SK-N-MC (cell line): ENCODE measurements around the gene CKLF.
"Not testable (repeated sequence)": the region's sequence is repeated elsewhere in the genome, so short reads cannot be mapped to it uniquely, and the experiment has no call there.

Source experiments
- DNase-seq: peaks from one replicate; pipeline ENCODE4 v3.0.0-alpha.2; 2011; ENCODE audit warnings: low read depth, low spot score
- H3K27ac ChIP-seq: fragments of 200-600 bp; sonication (generic); 2 replicates; pipeline ENCODE4 v1.5.1; 2016; ENCODE audit warnings: mixed run types
- H3K36me3 ChIP-seq: fragments of 200-600 bp; sonication (generic); 2 replicates; pipeline ENCODE4 v1.6.1; 2017; ENCODE audit warnings: antibody characterized with exemption, low read length, mixed read lengths; ENCODE audit not compliant: insufficient read depth
- H3K4me3 ChIP-seq: fragments of 200-600 bp; sonication (generic); 2 replicates; pipeline ENCODE4 v1.5.1; 2016
- H3K9ac ChIP-seq: fragments of 200-600 bp; sonication (generic); 2 replicates; pipeline ENCODE4 v1.8.0; 2017; ENCODE audit warnings: mixed run types, mixed read lengths; ENCODE audit not compliant: insufficient read length
- H3K9me3 ChIP-seq: fragments of 200-600 bp; sonication (generic); 2 replicates; pipeline ENCODE4 v1.6.1; 2017; ENCODE audit warnings: low read depth, mild to moderate bottlenecking, antibody characterized with exemption, low read length, moderate library complexity, mixed read lengths
- EZH2 ChIP-seq: fragments of 200-600 bp; sonication (generic); IDR thresholded peaks from one replicate; pipeline ENCODE4 v1.6.1; 2017; ENCODE audit warnings: antibody characterized with exemption
- FOXP2 ChIP-seq: optimal IDR thresholded peaks from 2 replicates; pipeline ENCODE3; 2011; ENCODE audit warnings: mild to moderate bottlenecking, moderate library complexity; ENCODE audit not compliant: insufficient read depth; ENCODE audit errors: extremely low read length, control extremely low read depth
- POLR2AphosphoS5 ChIP-seq: IDR thresholded peaks from 2 replicates; pipeline ENCODE4 v1.6.1; 2012; ENCODE audit warnings: mild to moderate bottlenecking, low read depth, low read length, borderline replicate concordance

CKLF gene

DNA sequence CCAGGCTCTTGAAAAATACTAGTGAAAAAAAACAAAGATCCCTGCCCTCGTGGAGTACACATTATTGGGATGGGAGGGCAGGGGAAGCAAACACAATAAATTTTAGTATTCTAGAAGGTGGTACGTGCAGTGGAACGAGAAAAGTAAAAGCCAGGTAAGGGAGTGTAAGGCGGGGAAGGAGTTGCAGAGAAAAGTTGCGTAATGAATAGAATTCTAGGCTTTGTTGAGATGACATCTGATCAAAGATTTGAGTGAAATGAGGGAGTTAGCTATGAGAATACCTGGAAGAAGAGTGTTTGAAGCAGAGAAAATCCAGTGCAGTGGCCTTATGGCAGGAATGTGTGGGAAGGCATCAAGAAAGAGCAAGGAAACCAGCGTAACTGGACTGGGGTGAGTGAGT, 2.1 kb downstream of the CKLF start:
- no peaks in the 10 kb centered on the region for H3K36me3 ChIP-seq

DNA sequence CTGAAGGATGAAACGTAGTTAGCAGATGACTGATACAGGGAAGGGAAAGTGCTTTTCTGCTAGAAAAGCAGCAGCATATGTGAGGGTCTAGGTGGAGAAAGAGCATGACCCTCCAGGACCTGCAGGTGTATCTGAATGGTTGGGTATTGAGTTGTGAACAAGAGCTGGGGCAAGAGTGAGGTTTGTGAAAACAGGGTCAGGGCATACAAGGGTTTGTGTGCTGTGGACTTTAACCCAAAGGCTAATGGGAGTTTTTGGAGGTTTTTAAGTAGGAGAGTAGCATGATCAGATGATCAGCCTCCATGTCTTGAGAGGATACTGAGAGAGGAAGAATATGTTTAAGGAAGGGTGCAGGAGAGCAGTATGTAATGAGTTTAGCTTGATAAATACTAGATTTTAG, 7.7 kb downstream of the CKLF start:
- H3K4me3 ChIP-seq = no peak overlapping the region
- no peaks in the 10 kb centered on the region for H3K36me3 ChIP-seq
- H3K9ac ChIP-seq = no peak overlapping the region
- no peak overlapping the region for H3K27ac ChIP-seq
- TF ChIP-seq EZH2 (no peak), FOXP2 (no peak), POLR2AphosphoS5 (no peak)
- no peaks in the 10 kb centered on the region for H3K9me3 ChIP-seq
- DNase-seq = no peak

More for the DNA sequence above, 2.1 kb downstream of the CKLF start:
- no peak overlapping the region for H3K27ac ChIP-seq
- H3K4me3 ChIP-seq = no peak overlapping the region
- H3K9ac ChIP-seq = no peak overlapping the region
- DNase-seq = no peak
- no peaks in the 10 kb centered on the region for H3K9me3 ChIP-seq
- TF ChIP-seq POLR2AphosphoS5 (no peak), EZH2 (no peak), FOXP2 (no peak)

DNA sequence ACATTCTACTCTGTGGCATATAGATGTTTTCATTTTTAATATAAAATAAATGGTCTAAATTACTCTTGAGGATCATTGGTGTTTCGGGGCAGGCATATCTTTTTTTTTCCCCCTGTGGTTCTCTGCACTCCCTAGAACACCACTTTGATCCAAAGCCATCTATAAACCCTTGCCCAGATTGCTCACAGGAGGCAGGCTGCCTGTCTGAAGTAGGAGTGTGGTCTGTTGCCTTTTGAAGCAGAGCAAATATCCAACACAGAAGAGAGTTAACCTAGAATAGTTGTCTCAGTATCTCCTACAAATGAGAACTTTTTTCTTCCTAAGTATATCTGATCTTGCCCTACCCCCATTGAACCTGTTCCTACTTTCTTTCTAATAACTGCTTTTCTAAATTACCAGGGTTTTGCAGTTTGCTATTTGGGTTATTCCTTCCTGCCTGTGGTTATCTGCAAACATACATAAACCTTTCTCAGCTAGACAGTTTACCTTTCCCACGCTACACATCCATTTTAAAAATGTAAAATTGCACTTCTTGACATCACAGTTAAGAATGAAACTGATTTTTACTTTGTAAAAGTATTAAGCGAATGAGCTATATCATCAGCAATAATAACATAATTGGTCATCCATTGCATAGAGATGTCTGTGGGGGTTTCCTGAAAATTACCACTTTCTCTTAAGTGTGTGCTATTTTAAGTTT, 9.2 kb downstream of the CKLF start:
- no peak for DNase-seq
- H3K36me3 ChIP-seq = no peaks in the 10 kb centered on the region; the same call in 1 of the 2 replicates
- H3K4me3 ChIP-seq = no peak overlapping the region
- no peaks in the 10 kb centered on the region for H3K9me3 ChIP-seq
- H3K9ac ChIP-seq = no peak overlapping the region
- no peak overlapping the region for H3K27ac ChIP-seq
- no peak for TF ChIP-seq EZH2
- no peak for TF ChIP-seq FOXP2
- TF ChIP-seq POLR2AphosphoS5 = no peak

DNA sequence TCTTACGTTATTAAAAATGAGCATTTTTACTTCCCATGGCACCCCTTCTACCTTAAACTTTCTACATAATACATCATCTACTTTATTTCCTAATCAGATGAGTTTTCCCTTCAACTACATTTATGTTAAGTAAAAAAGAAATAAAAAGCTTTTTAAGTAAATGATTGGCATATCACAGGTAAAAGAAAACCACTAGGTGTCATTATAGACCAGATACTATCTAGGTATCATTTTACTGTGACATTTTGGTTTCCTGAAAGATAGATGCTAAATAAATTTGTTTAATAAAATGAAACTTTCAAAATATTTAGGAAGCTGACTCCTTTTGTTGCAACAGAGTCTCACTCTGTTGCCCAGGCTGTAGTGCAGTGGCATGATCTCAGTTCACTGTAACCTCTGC, 10.0 kb downstream of the CKLF start:
- H3K27ac ChIP-seq = no peak overlapping the region
- H3K4me3 ChIP-seq = no peak overlapping the region
- H3K9me3 ChIP-seq = no peaks in the 10 kb centered on the region
- no peak for DNase-seq
- H3K36me3 ChIP-seq = no peaks in the 10 kb centered on the region; the same call in 1 of the 2 replicates
- TF ChIP-seq EZH2 = no peak
- TF ChIP-seq FOXP2 = no peak
- no peak for TF ChIP-seq POLR2AphosphoS5
- no peak overlapping the region for H3K9ac ChIP-seq

DNA sequence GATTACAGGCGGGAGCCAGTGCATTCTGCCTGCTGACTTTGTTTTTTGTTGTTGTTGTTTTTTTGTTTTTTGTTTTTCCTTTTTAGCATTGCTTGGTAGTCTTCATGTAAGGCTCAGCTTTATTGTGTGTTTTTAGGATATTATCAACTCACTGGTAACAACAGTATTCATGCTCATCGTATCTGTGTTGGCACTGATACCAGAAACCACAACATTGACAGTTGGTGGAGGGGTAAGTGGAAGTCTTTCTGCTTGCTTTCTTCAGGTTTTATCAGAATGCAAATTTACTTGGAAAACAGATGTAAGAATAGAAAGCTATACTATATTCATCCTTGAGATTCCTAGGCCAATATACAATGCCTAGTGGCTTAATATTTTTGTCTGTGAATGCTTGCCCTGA, 10.6 kb downstream of the CKLF start:
- Histone ChIP-seq H3K9me3 (no peaks in the 10 kb centered on the region), H3K27ac (no peak overlapping the region), H3K9ac (no peak overlapping the region), H3K36me3 (no peaks in the 10 kb centered on the region; the same call in 1 of the 2 replicates), H3K4me3 (no peak overlapping the region)
- no peak for TF ChIP-seq FOXP2
- no peak for DNase-seq

DNA sequence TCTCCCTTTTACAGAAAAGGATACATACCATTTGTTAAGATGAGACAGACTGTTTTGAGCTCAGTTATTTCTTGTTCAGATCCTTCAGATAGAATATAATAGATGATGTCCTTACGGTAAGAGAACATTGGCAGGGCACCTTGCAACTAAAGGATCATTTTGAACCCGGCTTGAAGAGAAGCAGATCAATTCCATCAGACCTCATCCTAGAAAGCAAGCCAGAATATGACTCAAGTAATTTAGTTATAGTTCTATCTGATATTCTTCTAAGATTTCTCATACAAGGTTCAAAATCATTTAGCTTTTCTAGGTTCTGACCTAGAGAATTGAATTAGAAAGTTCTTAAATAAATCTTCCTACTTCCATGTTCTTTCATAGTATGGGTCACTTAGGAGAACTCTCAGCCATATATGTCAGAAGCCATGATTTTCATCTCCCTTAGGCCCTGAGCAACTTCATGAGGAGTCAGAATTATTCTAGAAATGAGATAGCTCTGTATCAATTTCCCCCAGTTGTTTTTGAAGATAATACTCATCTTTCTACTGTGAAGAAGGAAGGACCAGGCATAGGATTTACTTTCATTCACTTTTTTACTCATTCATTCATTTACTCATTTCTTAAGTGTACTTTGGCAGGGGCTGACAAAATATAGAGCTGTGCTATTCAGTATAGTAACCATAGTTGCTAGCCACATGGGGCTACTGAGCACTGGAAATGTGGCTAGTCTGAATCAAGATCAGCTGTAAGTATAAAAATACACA, 11.4 kb downstream of the CKLF start:
- no peak for DNase-seq
- no peak overlapping the region for H3K27ac ChIP-seq
- no peaks in the 10 kb centered on the region; the same call in 1 of the 2 replicates for H3K36me3 ChIP-seq
- TF ChIP-seq POLR2AphosphoS5 (no peak), EZH2 (no peak), FOXP2 (no peak)
- H3K9ac ChIP-seq = no peak overlapping the region
- H3K4me3 ChIP-seq = no peak overlapping the region
- no peaks in the 10 kb centered on the region for H3K9me3 ChIP-seq

DNA sequence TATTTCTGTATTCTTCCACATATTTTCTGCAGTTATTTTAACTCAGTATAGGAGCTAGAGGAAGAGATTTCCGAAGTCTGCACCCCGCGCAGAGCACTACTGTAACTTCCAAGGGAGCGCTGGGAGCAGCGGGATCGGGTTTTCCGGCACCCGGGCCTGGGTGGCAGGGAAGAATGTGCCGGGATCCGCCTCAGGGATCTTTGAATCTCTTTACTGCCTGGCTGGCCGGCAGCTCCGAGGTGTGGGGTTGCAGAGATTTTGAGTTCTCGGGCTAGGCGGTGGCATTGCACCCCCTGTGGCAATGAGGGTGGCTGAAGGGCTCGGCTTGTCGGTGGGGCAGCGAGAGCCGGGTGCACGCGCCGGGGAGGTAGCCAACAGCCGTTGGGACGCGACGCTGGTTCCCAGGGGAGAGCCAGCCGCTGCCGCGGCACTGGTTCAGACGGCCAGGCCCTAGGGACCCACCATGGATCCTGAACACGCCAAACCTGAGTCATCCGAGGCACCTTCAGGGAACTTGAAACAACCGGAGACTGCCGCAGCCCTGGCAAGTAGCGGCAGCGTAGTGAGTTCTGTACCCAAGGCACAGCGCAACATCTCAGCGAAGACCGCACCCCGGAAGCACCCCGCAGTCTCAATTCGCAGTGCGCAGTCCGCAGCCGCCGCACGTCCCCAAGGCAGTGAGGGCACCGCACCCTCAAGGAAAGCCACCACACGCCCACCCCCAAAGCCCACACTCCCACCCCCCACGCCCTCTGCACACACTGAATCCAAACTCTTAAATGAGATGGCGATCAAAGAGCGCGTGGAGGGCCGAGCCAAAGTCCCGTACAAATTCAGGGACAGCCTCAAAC, 13.9 kb downstream of the CKLF start, which contains the start of gene CMTM1:
Gene CMTM1 (plus strand): TSS at position 389 of the 851 bp plus-strand sequence. CDS start 75 bp downstream, at position 464.
- DNase-seq = no peak
- H3K4me3 ChIP-seq = no peak within 1 kb of the TSS
- no peak for TF ChIP-seq EZH2
- no peak for TF ChIP-seq FOXP2
- H3K9ac ChIP-seq = no peak within 1 kb of the TSS
- no peak within 1 kb of the TSS for H3K27ac ChIP-seq
- no peaks in the 10 kb centered on the region for H3K9me3 ChIP-seq
- H3K36me3 ChIP-seq = no peaks in the 10 kb centered on the region; the same call in 1 of the 2 replicates

DNA sequence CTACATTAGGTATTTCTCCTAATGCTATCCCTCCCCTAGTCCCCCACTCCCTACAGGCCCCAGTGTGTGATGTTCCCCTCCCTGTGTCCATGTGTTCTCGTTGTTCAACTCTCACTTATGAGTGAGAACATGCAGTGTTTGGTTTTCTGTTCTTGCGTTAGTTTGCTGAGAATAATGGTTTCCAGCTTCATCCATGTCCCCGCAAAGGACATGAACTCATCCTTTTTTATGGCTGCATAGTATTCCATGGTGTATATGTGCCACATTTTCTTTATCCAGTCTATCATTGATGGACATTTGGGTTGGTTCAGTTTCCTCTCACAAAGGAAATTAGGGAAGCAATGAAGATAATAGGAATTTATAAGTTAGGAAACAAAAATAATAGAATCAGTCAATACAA, 14.9 kb downstream of the CKLF start:
- DNase-seq, H3K9me3 ChIP-seq, H3K4me3 ChIP-seq, H3K9ac ChIP-seq, H3K27ac ChIP-seq, H3K36me3 ChIP-seq: not testable (repeated sequence)
